HG03460 (cell line): ENCODE data around the gene DCTN5.

Experiments
- ATAC-seq: cut with Tn5 transposase; IDR thresholded peaks from one replicate; pipeline ENCODE4 v1.9.1; 2021; ENCODE audit not compliant: unreplicated experiment

DCTN5 gene

GRCh38 chr16:23724785-23725131 is 83.5 kb downstream of the DCTN5 start:
- ATAC-seq, result no peak

- no peak for ATAC-seq
These were observed 85.4 kb downstream of the DCTN5 start for GRCh38 chr16:23726710-23727109.
